GM18870 (cell line): ENCODE measurements around the gene ARHGAP15.

Experiments
- ATAC-seq: cut with Tn5 transposase; IDR thresholded peaks from one replicate; pipeline ENCODE4 v1.9.1; 2021; ENCODE audit warnings: moderate library complexity; ENCODE audit not compliant: unreplicated experiment

ARHGAP15 gene

DNA sequence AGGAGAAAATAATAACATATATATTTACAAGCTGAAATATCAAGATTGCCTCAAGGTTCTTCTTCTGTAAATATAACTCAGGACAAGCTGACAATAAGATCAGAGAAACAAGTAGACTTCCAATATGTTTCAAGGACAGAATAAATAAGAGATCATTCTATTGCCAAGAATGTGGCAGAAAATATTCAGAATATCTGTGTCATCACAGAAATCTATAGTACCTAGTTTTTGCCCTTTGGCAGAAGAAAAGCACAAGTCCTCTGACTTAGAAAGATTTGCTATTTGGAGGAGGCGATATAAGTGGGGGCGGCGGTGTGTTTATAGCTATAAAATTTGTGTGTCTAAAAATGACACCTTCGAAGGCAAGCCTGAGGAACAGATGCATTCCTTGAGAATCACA is 34.3 kb downstream of the ARHGAP15 start:
- no peak for ATAC-seq

- no peak for ATAC-seq
Measured at GRCh38 chr2:143165291-143165690, 36.1 kb downstream of the ARHGAP15 start.

DNA sequence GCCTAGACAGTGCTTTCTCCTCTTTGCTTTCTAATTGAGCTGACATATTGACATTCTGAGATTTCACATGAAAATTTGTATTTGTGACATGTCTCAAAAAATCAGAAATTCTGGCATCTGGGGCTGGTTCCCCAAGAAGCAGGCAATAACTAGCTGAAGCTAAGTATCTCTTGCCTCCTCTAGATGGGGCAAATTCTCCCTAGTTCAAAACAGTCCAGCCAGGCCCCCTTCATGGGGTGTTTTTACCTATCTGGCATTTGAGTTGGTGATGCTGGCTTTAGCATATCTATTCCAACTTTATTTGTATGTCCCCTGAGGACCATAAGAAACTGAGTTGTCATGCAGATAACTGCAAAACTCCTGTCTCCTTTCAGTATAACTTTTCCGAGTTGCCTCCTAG is 39.9 kb downstream of the ARHGAP15 start:
- no peak for ATAC-seq

GRCh38 chr2:143171817-143172216 is 42.6 kb downstream of the ARHGAP15 start:
- no peak for ATAC-seq

DNA sequence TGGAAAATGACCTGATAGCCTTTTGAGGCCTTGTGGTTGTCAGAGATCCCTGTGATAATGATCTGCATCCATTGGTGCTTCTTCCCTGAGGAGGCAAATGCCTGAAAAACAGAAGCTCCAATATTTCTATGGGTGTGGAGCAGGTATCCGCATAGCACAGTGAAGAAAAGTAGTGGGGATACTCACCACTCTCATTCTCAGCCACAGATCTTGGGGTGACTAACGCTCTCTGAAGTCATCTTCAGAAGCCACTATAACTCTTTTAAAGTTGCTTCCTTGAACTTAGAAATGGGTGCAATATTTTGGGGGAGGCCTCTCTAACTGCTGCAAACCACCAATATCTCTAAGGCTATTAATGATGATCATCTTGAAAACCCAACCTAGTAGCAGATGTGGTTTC is 46.2 kb downstream of the ARHGAP15 start:
- no peak for ATAC-seq

GRCh38 chr2:143176606-143177005 is 47.4 kb downstream of the ARHGAP15 start:
- ATAC-seq: no peak

DNA sequence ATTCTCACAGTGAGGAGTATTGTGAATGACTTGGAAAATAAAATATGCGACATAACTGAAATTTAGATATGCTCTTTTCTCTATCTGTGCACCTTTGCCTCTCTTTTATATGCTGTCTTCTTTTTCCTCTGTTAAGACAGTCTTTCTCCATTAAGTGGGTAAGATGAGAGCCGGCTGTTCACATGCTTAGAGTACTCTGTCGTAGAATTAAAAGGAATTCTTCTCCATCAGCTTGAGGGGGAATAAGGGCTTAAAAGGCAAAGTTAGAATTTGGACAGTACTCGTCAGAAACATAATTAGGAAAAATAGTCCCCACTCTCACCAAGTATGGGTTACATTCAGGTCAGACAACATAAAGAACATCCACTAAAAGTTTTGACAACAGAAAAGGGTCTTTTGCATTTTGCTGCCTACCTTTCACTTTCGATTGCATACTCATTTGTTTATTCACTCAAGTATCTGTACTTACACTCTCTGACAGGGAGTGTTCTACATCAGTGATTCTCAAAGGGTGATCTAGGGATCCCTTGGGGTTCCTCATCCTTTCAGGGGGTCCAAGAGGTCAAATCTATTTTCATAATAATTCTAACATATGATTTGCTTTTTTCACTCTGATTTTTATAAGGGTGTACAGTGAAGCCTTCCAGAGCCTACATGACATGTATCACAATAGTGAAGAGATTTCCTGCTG is 48.0 kb downstream of the ARHGAP15 start:
- peak; percentile 98 for ATAC-seq

DNA sequence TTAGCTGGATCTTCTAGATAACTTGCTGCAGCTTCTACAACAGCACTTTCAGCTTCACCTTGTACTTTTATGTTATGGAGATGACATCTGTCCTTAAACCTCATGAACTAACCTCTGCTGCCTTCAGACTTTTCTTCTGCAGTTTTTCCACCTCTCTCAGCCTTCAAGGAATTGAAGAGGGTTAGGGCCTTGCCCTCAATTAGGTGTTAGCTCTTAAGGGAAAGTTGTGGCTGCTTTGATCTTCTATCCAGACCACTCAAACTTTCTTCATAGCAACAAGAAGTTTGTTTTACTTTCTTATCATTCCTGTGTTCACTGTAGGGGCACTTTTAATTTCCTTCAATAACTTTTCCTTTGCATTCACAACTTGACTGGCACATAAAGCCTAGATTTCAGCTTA is 52.3 kb downstream of the ARHGAP15 start:
- ATAC-seq: no peak

DNA sequence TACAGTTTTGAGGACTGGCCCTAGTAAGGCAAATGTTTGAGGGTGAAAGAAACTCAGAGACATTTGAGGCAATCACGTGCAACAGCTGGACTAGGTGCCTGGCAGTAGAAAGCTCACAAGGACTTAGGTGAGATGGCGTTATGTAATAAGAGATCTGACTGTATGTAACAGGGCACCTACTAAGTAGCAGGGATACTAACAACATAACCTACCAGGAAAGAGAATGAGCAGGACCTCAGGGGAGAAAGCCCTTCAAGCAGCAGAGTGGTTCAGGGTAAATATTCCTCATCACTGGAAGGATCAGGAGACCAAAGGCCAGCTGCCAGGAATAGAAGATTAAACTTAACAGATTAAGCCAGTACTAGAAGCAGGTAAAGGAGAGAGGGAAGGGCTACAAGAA is 53.4 kb downstream of the ARHGAP15 start:
- ATAC-seq: no peak

- peak; percentile 82 for ATAC-seq
Measured at GRCh38 chr2:143183804-143184463, 54.7 kb downstream of the ARHGAP15 start.

- no peak for ATAC-seq
Measured at GRCh38 chr2:143186876-143187275, 57.7 kb downstream of the ARHGAP15 start.

DNA sequence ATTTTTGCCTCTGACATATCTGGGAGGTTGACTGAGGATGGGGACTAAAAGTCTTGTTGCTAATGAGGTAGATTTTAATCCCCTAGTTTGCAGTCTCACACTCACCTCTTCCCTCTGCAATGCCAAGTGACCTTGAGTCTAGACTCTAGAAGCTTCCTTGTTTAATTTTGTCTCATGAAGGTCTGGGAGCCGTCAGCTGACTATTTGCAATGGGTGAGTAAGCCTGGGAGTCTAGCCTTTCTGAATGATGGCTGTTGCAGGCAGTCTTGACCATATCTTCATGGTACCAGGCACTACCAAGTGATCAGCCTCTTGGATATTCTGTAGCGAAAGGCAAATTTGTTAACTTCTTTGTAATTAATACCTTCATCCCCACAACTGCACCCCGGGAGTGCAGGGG is 61.2 kb downstream of the ARHGAP15 start:
- no peak for ATAC-seq

- ATAC-seq: no peak
Measured at GRCh38 chr2:143192106-143192505, 62.9 kb downstream of the ARHGAP15 start.

GRCh38 chr2:143192716-143193115 is 63.5 kb downstream of the ARHGAP15 start:
- ATAC-seq: no peak

DNA sequence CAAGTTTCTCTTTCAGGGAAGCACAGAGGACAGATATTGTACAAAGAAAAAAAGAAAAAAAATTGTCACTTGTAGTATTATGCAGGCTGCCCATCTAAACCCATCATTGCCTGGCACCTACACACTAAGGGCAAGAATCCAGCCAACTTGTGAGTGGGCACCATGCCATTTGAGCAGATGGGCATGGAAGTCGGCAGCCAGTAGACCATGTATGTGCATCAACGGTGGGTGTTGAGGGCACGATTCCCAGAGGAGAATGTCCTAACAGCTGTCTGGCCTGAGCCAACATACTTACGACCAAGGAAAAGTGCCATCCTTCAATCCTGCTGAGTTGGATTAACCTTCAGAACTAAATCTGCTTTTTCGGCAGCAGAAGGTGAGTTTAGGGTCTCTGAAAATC is 63.9 kb downstream of the ARHGAP15 start:
- ATAC-seq: no peak

GRCh38 chr2:143195511-143195910 is 66.3 kb downstream of the ARHGAP15 start:
- ATAC-seq: no peak

DNA sequence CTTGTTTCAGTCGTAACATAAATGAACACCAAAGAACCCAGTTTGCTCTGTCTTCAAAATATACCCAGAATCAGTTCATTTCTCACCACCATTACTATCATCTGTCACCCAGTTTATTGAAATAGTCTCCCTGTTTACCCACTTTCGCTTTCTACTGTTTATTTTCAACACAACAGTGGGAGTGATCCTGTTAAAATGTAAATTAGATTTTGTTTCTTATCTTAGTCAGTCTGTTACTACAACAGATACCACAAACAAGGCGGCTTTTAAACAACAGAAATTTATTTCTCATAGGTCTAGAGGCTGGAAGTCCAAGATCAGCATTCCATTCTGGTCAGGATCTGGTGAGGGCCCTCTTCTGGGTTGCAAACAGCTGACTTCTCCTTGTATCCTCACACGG is 74.8 kb downstream of the ARHGAP15 start:
- no peak for ATAC-seq

DNA sequence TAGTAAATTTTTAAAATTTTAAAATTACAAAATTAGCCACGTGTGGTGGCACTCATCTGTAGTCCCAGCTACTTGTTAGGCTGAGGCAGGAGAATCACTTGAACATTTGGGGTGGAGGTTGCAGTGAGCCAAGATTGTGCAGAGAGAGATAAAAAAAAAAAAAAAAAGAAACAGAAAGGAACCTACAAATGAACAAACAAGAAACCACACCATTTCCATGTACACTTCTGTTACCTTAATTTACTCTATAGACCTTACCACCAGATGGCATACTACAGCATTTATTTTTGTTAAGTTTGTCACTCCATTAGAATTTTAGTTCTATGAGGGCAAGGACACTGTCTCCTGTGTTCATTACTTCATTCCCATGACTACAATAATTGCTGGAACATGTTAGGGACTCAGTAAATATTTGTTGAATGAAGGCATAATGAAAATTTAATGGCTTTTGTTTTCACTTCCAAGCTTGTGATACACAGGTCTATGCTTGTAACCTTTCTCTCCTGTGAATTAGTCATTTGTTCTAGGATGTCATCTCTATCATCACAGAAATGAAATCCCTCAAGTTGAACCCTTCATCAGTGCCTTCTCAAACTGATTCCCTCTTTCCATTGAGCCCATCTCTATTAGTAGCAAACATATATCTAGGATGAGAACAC is 76.0 kb downstream of the ARHGAP15 start:
- peak; percentile 75 for ATAC-seq

DNA sequence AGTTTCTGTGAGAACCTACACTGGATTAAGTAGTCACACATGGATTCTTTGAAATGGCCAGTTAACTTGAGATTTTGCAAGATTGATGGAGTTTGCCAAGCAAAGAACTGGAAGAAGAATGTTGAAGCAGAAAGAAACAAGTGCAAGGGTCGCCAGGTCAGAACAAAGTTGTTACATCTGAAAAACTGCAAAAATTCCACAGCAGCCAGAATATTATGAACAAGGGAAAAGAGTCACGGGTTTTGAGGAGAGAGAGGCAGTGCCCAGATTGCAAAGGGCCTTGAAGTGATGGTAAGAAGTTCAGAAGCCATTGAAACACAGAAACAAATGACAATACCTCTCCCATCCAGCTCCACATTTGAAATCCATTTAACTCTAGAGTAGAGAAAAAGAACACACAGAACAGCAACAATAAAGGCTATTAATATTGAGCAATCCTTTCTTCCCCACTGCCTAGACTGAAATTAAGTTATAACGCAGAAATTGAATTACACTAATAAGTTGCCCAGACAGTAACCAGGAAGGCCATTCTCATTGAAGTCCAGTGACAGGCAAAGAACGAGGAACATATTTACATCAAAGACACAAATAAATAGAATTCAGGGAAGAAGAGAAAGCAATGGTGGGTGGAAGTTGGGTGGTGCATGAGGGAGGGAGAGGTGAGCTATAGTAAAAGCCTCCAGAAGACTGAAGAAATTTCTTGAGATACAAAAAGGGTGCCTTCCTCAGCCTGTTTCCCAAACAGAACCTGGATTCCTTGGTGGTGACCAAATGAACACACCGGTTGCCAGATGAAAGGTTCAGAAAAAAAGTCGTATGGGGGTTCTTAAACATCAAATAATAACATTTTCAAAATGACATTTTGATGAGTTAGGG is 80.6 kb downstream of the ARHGAP15 start:
- no peak for ATAC-seq

DNA sequence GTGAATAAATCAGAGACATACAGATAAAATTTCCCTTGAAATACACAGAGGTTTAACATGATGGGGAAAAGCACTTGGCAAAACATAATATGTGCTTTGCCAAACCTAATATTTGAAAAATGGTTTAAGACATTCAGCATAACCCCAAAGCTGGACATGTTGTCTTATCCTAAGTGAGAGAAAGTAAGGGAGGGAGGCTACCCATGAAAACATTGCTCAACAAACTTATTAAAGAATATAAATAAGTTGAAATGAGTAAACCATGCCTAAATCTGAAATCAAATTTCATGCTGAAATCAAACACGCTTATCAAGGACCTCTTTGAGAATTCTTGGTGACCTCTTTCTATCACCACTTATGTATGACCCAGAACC is 81.2 kb downstream of the ARHGAP15 start:
- no peak for ATAC-seq

DNA sequence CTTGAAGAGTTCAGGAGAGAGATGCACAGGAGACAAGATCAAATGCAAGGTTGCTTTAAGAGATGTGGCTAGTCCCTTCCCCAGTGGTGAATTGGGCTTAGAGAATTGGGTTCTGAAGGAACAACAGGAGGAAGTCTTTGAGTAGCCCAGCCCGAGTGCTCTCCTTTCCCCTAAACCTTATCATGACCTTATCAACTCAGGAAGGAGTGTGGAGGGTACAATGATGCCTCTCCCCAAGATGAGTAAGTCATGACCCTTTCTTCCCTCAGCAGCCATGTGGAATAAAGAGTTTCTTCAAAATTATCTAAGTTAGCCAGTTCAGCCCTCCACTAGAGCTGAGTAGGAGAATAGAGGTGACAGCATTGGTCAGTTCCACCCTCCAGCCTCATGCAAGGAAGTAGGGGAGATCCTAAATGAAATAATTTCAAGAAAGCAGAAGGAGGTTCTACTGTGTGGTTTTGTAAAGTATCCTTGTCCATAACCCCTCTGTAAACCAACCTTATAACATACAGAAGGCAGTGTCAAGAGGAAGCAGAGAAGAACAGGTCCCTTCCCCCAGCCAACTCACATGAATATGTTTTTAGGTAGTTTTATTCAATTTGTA is 88.4 kb downstream of the ARHGAP15 start:
- no peak for ATAC-seq
